Dedifferentiated amniotic fluid mesenchymal stem cell (primary cell): ENCODE results near the gene MBD1.
"Not testable (repeated sequence)": the region's sequence is repeated elsewhere in the genome, so short reads cannot be mapped to it uniquely, and the experiment has no call there.

ENCODE experiments used
- DNase-seq: peaks from one replicate; pipeline ENCODE4 v3.0.0-alpha.2; 2016; ENCODE audit errors: extremely low spot score

MBD1 gene

GRCh38 chr18:50289108-50289443 is 7.8 kb upstream of the MBD1 start:
- no peak for DNase-seq

GRCh38 chr18:50288348-50289107 is 7.2 kb upstream of the MBD1 start:
- not testable (repeated sequence) for DNase-seq

GRCh38 chr18:50287441-50288347 is 6.4 kb upstream of the MBD1 start, which contains the start of gene CXXC1:
Gene CXXC1 (minus strand): TSS chr18:50287692. CDS start chr18:50287589, 103 bp downstream.
- DNase-seq: peak; percentile 97

- DNase-seq: no peak
Observed at GRCh38 chr18:50287028-50287440, 5.7 kb upstream of the MBD1 start.

DNA sequence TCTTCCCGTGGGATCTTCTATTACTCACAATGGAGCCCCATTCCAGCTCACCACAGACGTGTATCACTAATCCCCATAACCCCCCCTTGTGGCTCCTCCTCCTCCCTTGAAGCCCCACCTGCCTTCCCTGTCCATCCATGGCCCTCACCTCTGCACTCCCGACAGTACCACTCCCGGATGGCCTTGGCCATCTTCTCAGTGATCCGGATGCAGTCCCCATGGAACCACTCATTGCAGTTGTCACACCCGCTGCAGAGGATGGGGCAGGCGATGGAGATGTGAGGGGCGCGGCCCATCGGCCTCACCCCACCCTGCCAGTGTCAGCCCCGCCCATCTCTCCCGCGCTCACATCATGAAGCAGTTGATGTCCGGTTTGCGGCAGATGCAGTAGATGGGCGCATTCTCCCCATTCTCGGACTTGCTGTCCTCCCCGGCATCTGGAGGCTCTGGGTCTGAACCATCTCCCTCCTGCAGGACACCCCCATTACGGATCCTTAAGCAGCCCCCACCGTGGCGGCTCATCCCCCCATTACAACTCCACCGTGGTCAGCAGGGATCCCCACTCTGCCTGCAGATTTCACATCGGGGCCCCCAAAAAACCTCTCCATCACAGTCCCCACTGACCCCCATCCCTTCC is 5.2 kb upstream of the MBD1 start:
- no peak for DNase-seq

DNA sequence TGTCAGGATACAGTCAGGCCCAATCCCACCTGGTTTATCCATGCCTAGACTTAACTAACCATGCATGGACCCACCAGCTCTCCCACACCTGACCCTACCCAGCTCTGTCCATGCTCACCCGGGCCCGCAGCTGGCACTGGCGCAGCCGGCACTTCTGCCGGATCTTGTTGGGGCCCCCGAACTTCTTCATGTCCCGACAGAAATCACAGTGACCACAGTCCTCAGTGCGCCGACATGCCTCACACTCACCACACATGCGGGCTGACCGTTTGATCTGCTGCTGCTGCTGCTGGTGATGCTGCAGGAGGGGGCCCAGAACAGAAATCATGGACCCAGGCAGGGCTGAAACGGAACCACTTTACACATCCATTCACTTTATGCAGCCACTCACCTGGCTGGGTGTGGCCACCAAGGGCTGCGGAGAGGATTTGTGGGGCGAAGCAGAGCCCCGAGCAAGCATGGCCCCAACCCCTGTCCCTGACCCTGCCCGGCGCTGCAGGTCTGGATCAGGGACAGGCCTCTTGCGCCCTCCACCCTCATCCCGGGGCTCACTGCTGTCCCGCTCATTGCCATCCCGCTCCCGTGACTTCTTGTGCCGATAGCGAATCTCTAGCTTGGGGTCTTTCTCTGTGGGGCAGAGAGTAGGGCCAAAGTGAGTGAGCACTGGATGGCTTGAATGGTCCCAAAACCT is 4.5 kb upstream of the MBD1 start:
- DNase-seq: no peak

DNA sequence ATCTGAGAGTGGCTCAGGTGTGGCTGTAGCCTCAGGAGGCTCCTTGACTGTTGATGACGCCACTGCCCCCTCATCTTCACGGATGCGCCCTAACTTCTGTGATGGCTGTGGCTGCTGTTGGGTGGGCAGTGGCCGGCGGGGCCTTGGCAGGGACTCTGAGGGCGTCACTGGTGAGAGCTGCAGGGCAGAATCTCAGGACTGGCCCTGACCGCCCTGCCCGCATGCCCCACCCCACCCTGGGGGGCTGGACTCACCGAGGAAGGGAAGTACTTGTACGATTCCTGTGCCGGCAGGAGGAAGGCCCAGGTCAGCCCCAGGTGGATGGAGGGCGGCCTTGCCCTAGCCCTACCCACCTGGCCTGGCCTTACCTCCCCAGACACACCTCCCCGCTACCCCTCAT is 3.7 kb upstream of the MBD1 start:
- DNase-seq: no peak

DNA sequence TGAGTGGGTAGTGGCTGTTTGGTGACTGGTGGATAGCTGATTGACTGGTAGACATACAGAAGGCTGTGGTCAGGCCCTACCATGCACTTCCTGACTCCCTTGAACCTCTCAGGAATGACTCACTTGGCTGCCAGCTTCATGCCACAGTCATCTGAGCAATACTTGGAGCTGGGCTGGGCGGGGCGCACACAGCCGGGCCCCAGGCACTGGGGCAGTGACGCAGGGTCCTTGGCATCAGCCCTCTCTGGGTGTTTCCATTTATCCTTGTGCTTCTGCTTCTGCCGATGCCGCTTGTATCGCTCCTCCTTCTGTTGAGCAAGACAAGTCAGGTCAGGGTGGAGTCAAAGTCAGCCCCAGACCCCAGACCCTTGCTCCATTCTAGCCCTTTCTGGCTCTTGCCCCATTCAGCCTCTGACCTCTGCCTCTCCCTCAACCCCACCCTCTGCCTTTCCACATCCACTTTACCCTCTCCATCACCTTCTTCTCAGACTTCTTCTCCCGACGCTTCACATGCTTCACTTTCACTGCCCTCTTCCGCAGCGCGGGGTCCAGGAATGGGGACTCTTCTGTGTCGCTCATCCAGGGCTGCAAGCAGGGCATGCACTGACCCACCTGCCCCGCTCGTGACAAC is 3.0 kb upstream of the MBD1 start:
- DNase-seq: no peak

- DNase-seq: no peak
Observed at GRCh38 chr18:50283469-50284209, 2.3 kb upstream of the MBD1 start.

DNA sequence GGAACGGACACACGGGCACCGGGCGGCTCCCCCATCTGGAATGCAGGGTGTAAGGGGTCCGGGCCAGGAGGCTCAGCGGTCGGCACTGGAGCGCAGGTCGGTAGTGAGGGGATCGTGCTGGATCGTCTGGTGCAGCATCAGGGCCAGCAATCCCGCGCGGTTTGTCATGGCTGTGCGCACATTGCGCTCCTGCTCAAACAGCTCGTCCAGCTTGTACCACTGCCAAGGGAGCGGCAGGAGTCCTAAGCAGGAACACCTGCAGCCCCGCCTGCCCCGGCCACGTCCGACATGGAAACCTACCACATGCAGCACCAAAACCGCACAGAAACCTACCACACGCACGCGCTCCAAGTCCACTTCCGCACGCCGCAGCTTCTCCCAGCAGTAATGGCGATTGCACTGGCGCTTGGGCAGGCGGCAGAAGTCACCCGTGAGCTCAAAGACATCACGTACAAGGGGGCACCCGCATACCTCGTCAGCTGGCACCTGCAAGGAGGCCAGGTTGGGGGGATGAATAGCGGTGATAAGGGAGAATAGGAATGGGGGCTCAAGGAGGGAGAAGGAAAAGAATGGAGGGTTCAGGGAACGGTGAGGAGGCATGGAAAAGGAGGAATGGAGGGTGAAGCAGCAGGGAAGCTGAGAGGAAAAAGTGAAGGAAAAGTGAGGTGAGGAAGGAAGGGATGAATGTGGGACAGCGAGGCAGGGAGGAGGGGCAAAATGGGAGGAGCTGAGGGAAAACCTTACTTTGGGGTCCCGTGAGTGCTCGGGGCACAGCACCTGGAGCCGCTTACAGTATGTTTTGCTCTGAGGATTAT is 1.4 kb upstream of the MBD1 start:
- no peak for DNase-seq

- no peak for DNase-seq
Observed at GRCh38 chr18:50281972-50282520, 723 bp upstream of the MBD1 start.

DNA sequence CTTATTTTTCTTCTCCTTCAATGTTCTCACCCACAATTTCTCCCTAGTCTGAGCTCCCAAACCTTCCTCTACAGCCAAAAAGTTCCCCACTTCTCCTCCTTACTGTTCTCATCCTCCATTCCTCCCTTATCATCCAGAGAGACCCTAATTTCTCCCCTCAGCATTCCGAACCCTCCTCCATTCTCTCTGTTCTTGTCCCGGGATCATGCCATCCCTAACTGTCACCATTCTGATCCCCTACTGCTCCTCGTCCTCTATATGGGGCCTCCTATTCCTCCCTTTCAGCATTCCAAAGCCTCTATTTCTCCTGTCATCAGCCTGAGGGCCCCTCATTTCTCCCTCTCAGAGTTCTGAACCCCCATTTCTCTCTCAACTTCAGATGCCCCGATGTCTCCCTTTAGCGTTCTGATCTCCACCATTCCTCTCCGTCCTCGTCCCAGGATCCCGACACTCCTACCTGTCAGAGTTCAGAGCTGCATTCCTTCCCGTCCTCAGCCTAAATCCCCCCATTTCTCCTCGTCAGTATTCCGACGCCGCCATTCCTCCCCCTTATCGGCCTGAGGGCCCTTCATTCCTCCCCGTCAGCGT is 522 bp downstream of the MBD1 start:
- no peak for DNase-seq

DNA sequence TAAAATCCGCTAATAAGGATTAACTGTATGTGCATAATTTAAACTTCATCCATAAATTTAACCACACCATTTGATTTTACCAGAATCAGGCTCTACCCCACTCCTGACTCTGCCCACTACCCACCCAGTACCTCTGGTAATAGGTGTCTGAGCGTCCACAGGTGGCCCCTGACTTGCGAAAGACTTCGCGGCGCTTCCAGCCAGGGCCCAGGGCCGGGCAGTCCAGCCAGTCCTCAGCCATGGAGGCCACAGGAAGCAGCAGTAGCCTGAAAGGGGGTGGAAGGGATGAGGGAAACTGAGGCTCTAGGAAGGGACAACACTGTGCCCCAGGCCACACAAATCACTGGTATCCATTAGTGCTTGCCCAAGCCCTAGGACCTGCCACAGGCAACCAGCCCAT is 1.6 kb downstream of the MBD1 start:
- no peak for DNase-seq

DNA sequence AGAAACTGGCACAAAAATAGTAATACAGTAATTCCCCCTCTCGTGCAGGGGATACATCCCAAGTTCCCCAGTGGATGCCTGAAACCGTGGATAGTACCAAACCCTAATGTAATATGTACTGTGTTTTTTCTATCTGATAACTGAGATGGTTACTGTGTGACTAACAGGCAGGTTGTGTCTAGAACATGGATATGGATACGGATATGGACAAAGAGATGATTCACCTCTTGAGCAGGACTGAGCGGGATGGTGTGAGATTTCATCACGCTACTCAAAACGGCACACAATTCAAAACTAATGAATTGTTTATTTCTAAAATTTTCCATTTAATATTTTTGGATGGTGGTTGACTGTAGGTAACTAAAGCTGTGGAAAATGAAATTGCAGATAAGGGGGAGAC is 3.4 kb downstream of the MBD1 start:
- no peak for DNase-seq

- DNase-seq: no peak
Observed at GRCh38 chr18:50276452-50276851, 4.9 kb downstream of the MBD1 start.

GRCh38 chr18:50275503-50276036 is 5.8 kb downstream of the MBD1 start:
- DNase-seq: no peak

DNA sequence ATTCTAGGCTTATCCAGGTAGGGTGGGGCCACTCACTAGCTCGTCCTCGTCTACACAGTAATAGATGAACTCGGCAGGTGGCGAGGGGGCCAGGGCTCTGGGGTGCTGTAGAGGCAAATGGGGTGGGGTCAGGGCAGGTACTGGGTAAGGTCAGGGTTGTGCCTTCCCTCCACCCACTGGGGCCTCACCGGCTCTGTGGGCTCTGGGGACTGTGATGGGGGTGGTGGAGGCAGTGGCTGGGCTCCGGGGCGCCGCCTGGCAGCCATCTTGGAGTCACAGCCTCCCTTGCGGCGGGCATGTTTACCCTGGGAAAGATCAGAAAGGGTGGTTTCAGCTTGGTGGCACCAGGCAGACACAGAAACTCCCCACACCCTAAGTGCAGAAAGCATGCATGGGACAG is 6.4 kb downstream of the MBD1 start:
- DNase-seq: no peak

- no peak for DNase-seq
Observed at GRCh38 chr18:50274044-50274442, 7.3 kb downstream of the MBD1 start.
